Measurements from ENCODE around the gene DDX39B. TPM values are rescaled to one million over a fixed set of nuclear protein-coding genes. Genes with fewer than 3 reads are reported as not detected.

The DDX39B gene
- total RNA-seq, 4 donors from 2014 or later = 125 to 327 (median 217) TPM

DNA sequence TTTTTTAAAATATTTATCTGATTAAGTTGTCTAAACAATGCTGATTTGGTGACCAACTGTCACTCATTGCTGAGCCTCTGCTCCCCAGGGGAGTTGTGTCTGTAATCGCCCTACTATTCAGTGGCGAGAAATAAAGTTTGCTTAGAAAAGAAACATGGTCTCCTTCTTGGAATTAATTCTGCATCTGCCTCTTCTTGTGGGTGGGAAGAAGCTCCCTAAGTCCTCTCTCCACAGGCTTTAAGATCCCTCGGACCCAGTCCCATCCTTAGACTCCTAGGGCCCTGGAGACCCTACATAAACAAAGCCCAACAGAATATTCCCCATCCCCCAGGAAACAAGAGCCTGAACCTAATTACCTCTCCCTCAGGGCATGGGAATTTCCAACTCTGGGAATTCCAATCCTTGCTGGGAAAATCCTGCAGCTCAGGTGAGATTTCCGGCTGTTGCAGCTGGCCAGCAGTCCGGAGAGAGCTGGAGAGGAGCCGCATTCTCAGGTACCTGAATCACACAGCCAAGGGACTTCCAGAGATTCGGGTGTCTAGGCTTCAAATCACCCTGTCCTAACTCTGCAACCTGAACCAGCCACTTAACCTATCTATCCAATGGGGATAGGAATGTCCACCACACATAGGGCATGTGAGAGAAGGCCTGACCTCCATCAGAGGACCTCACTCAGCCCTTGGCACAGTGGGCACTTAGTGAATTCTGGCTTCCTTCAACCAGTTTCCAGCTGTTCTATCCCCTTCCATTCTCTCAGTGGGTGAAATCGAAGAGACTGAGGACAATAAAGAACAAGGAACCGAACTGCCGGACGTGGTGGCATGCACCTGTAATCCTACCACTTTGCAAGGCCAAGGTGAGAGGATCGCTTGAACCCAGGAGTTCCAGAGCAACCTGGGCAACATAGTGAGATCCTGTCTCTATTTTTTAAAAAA lies 36.6 kb upstream of the DDX39B start:
- no peak overlapping the region for H3K27ac ChIP-seq
- peaks cover 0 to 21% (median 9%) of the 10 kb centered on the region in 3 donors for H3K4me1 ChIP-seq
- H3K9me3 ChIP-seq = no peaks in the 10 kb centered on the region
- TF ChIP-seq POLR2AphosphoS5 (IDR thresholded peaks at IDR 0.05) = no peak
- TF ChIP-seq, protein P1, sequence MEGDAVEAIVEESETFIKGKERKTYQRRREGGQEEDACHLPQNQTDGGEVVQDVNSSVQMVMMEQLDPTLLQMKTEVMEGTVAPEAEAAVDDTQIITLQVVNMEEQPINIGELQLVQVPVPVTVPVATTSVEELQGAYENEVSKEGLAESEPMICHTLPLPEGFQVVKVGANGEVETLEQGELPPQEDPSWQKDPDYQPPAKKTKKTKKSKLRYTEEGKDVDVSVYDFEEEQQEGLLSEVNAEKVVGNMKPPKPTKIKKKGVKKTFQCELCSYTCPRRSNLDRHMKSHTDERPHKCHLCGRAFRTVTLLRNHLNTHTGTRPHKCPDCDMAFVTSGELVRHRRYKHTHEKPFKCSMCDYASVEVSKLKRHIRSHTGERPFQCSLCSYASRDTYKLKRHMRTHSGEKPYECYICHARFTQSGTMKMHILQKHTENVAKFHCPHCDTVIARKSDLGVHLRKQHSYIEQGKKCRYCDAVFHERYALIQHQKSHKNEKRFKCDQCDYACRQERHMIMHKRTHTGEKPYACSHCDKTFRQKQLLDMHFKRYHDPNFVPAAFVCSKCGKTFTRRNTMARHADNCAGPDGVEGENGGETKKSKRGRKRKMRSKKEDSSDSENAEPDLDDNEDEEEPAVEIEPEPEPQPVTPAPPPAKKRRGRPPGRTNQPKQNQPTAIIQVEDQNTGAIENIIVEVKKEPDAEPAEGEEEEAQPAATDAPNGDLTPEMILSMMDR (IDR thresholded peaks at IDR 0.05) = no peak
- TF ChIP-seq POLR2A (IDR thresholded peaks at IDR 0.05) = no peak
- TF ChIP-seq EP300 (IDR thresholded peaks at IDR 0.05) = no peak
- no peaks in the 10 kb centered on the region for H3K27me3 ChIP-seq
- H3K4me3 ChIP-seq = no peak overlapping the region
- no peaks in the 10 kb centered on the region for H3K36me3 ChIP-seq
- ATAC-seq = no peak
- WGBS, 2 donors (ENCODE audit: low coverage in 1 of 2) = 85 to 91% methylated on average over 5 to 9 of the region's 12 CpGs

GRCh38 chr6:31577579-31577966 lies 35.8 kb upstream of the DDX39B start:
- H3K4me1 ChIP-seq = peaks cover 0 to 21% (median 9%) of the 10 kb centered on the region in 3 donors
- no peak for TF ChIP-seq POLR2AphosphoS5 (IDR thresholded peaks at IDR 0.05)
- TF ChIP-seq EP300 (IDR thresholded peaks at IDR 0.05) = no peak
- no peak for TF ChIP-seq POLR2A (IDR thresholded peaks at IDR 0.05)
- 85% methylated on average over 2 of the region's 3 CpGs; no CpG with 5 or more reads in 1 of the 2 donors for WGBS, 2 donors (ENCODE audit: low coverage in 1 of 2)

GRCh38 chr6:31576897-31577578 lies 35.2 kb upstream of the DDX39B start:
- ATAC-seq = no peak
- 78 to 90% methylated on average over 4 to 6 of the region's 19 CpGs for WGBS, 2 donors (ENCODE audit: low coverage in 1 of 2)
- Histone ChIP-seq H3K27ac (no peak overlapping the region), H3K4me1 (peaks cover 0 to 17% (median 5%) of the 10 kb centered on the region in 3 donors), H3K9me3 (no peaks in the 10 kb centered on the region), H3K36me3 (no peaks in the 10 kb centered on the region), H3K27me3 (peaks cover 10% of the 10 kb centered on the region), H3K4me3 (no peak overlapping the region)
- TF ChIP-seq, protein P1 (IDR thresholded peaks at IDR 0.05) = no peak
- no peak for TF ChIP-seq POLR2AphosphoS5 (IDR thresholded peaks at IDR 0.05)
- no peak for TF ChIP-seq POLR2A (IDR thresholded peaks at IDR 0.05)
- no peak for TF ChIP-seq EP300 (IDR thresholded peaks at IDR 0.05)

More at GRCh38 chr6:31577579-31577966, 35.8 kb upstream of the DDX39B start:
- H3K36me3 ChIP-seq = no peaks in the 10 kb centered on the region
- H3K27me3 ChIP-seq = peaks cover 7% of the 10 kb centered on the region
- H3K27ac ChIP-seq = no peak overlapping the region
- no peaks in the 10 kb centered on the region for H3K9me3 ChIP-seq
- no peak overlapping the region for H3K4me3 ChIP-seq
- no peak for ATAC-seq

- peaks cover 0 to 8% (median 0%) of the 10 kb centered on the region in 3 donors for H3K4me1 ChIP-seq
- H3K9me3 ChIP-seq = no peaks in the 10 kb centered on the region
- peak overlapping the region in 3 of 4 donors; percentile 54 to 71 (median 54) for H3K27ac ChIP-seq
- no peaks in the 10 kb centered on the region for H3K36me3 ChIP-seq
- 52 to 75% methylated on average over 5 to 6 of the region's 8 CpGs for WGBS, 2 donors (ENCODE audit: low coverage in 1 of 2)
- peak overlapping the region in 1 of 2 donors; percentile 38 for H3K4me3 ChIP-seq
- peaks cover 15% of the 10 kb centered on the region for H3K27me3 ChIP-seq
- ATAC-seq = no peak
- no peak for TF ChIP-seq POLR2AphosphoS5 (IDR thresholded peaks at IDR 0.05)
- TF ChIP-seq EP300 (IDR thresholded peaks at IDR 0.05) = no peak
- no peak for TF ChIP-seq POLR2A (IDR thresholded peaks at IDR 0.05)
- TF ChIP-seq, protein P1 (IDR thresholded peaks at IDR 0.05) = no peak
Measured at GRCh38 chr6:31575952-31576685, 34.3 kb upstream of the DDX39B start.

Measured in gastroesophageal sphincter (tissue), 4 donors.